T-cell (primary cell): Measurements from ENCODE around the gene NFX1. TPM values are rescaled to one million over a fixed set of nuclear protein-coding genes. Genes with fewer than 3 reads are reported as not detected.

Source experiments
- ATAC-seq, 4 experiments: fragments of 200-7000 bp in 3 of 4; fragments of 150-1000 bp in 1 of 4; cut with Tn5 transposase; replicated peaks in 1 of 4; 1 replicate in 3 of 4; 2 replicates in 1 of 4; pipeline ENCODE4 v1.10.0; 2021; ENCODE audit warnings: moderate library complexity in 3 of 4, mild to moderate bottlenecking in 2 of 4, moderate number of reproducible peaks in 1 of 4
- CTCF ChIA-PET, 2 donors: fragments of 300-600 bp; sonication (Branson Sonifier 250); formaldehyde crosslinking; loops; one replicate each; lab custom pipeline; 2022; ENCODE audit warnings: antibody characterized with exemption in 2 of 2; lab: Charles Lee
- POLR2A ChIA-PET, 2 donors: fragments of 300-600 bp; sonication (Branson Sonifier 250); formaldehyde crosslinking; loops; one replicate each; lab custom pipeline; 2022; ENCODE audit warnings: antibody characterized with exemption in 2 of 2; lab: Charles Lee
- DNase-seq, 35 experiments: peaks; one replicate each; pipeline versions ENCODE4 v3.0.0 to v3.0.0-alpha.2; 2013 to 2023
- H3K27ac ChIP-seq: one replicate; pipeline ENCODE4 v1.5.1; 2013; ENCODE audit warnings: low read length
- H3K27me3 ChIP-seq, 2 experiments: replicated peaks in 1 of 2; 1 replicate in 1 of 2; 2 replicates in 1 of 2; pipeline versions ENCODE4 v1.6.1 to v1.7.0; 2013; ENCODE audit warnings: low read length in 1 of 2, mixed read lengths in 1 of 2; ENCODE audit not compliant: control insufficient read depth in 2 of 2, insufficient read depth in 2 of 2; ENCODE audit errors: extremely low read depth in 1 of 2
- H3K36me3 ChIP-seq, 2 donors: 1 replicate in 1 of 2; 2 replicates in 1 of 2; pipeline versions ENCODE4 v1.6.1 to v1.7.0; 2013; ENCODE audit warnings: low read length in 1 of 2; ENCODE audit not compliant: control insufficient read depth in 2 of 2, insufficient read depth in 1 of 2; ENCODE audit errors: extremely low read depth in 1 of 2
- H3K4me1 ChIP-seq, 2 experiments: 1 replicate in 1 of 2; 2 replicates in 1 of 2; pipeline versions ENCODE4 v1.6.1 to v1.7.0; 2013; ENCODE audit warnings: low read length in 2 of 2, mixed read lengths in 1 of 2; ENCODE audit not compliant: insufficient read depth in 2 of 2, control insufficient read depth in 1 of 2; ENCODE audit errors: extremely low read depth in 1 of 2
- H3K4me3 ChIP-seq, 2 donors: 1 replicate in 1 of 2; 2 replicates in 1 of 2; pipeline versions ENCODE4 v1.5.1 to v1.7.0; 2013; ENCODE audit warnings: mild to moderate bottlenecking in 2 of 2, low read length in 1 of 2, moderate library complexity in 1 of 2; ENCODE audit not compliant: control insufficient read depth in 1 of 2; ENCODE audit errors: extremely low read depth in 1 of 2
- H3K9me3 ChIP-seq: 2 replicates; pipeline ENCODE4 v1.7.0; 2013
- H3K27ac Mint-ChIP-seq, 2 donors: one replicate each; pipeline ENCODE4 v1.8.0; 2020 to 2021; ENCODE audit warnings: mild to moderate bottlenecking in 2 of 2, mixed read lengths in 2 of 2
- H3K27me3 Mint-ChIP-seq, 2 donors: one replicate each; pipeline ENCODE4 v1.8.0; 2021 to 2022; ENCODE audit warnings: mixed read lengths in 2 of 2
- H3K36me3 Mint-ChIP-seq: one replicate; pipeline ENCODE4 v1.8.0; 2021; ENCODE audit warnings: mixed read lengths
- H3K4me1 Mint-ChIP-seq, 3 donors: one replicate each; pipeline ENCODE4 v1.8.0; 2020 to 2022; ENCODE audit warnings: mixed read lengths in 3 of 3, mild to moderate bottlenecking in 1 of 3
- H3K4me3 Mint-ChIP-seq, 3 donors: one replicate each; pipeline ENCODE4 v1.8.0; 2020 to 2022; ENCODE audit warnings: mild to moderate bottlenecking in 3 of 3, mixed read lengths in 3 of 3, moderate library complexity in 3 of 3
- H3K9me3 Mint-ChIP-seq, 3 donors: one replicate each; pipeline ENCODE4 v1.8.0; 2020 to 2022; ENCODE audit warnings: mixed read lengths in 3 of 3
- WGBS: methylation state at CpG from one replicate; pipeline ENCODE4 v1.1.5; 2013; ENCODE audit warnings: missing lambda C conversion rate; ENCODE audit not compliant: insufficient coverage; 5-methylcytosine and 5-hydroxymethylcytosine counted together
- total RNA-seq, 35 experiments: library from RNA in 6 of 35; stranded (reverse) in 6 of 35; fragments of 120-200 nt in 1 of 35; gene quantifications; one replicate each; pipeline versions ENCODE4 v1.2.1 to v1.2.4 and lab custom pipeline; 2013 to 2026

NFX1 gene
- total RNA-seq, 5 donors from 2014 or later (not counting 1 experiment from before 2014, with no cell fraction given) = 41.5 to 55.8 (median 48.5) TPM

- Histone ChIP-seq H3K4me1 (peaks cover 0 to 9% of the 10 kb centered on the region in 2 experiments), H3K9me3 (no peaks in the 10 kb centered on the region), H3K27me3 (no peaks in the 10 kb centered on the region), H3K36me3 (peaks cover 3 to 27% of the 10 kb centered on the region in 2 donors), H3K4me3 (no peak overlapping the region), H3K27ac (no peak overlapping the region)
- no peak overlapping the region for H3K27ac Mint-ChIP-seq
- ChIA-PET CTCF (interaction anchor here (0.7 to 2.9 kb wide), 9 partner anchors 9 to 1711 kb away, joined by 3 to 33 read pairs (median 12); partner anchors contain the start of genes AQP3 (in 1 of the 2) and NOL6 (in 1 of the 2)), POLR2A (no interaction called here)
- ATAC-seq (no peak), DNase-seq (no peak)
- H3K9me3 Mint-ChIP-seq = no peaks in the 10 kb centered on the region
- 83% methylated on average over 9 of the region's 9 CpGs for WGBS
- H3K4me3 Mint-ChIP-seq = no peak overlapping the region
- peaks cover 26% of the 10 kb centered on the region for H3K36me3 Mint-ChIP-seq
- peaks cover 10 to 14% (median 11%) of the 10 kb centered on the region in 3 donors for H3K4me1 Mint-ChIP-seq
- no peaks in the 10 kb centered on the region for H3K27me3 Mint-ChIP-seq
Measured at GRCh38 chr9:33374190-33374589, 83.9 kb downstream of the NFX1 start.

GRCh38 chr9:33374634-33375237, 84.4 kb downstream of the NFX1 start:
- Mint-ChIP-seq H3K27me3 (no peaks in the 10 kb centered on the region), H3K36me3 (peaks cover 20% of the 10 kb centered on the region), H3K27ac (peak overlapping the region; percentile 64 to 72), H3K4me3 (peak overlapping the region; percentile 25 to 43 (median 32)), H3K9me3 (no peaks in the 10 kb centered on the region), H3K4me1 (peaks cover 10 to 14% (median 11%) of the 10 kb centered on the region in 3 donors)
- H3K4me1 ChIP-seq = peaks cover 0 to 9% of the 10 kb centered on the region in 2 experiments
- WGBS = 94% methylated on average over 2 of the region's 6 CpGs
- ChIA-PET CTCF (interaction anchor here (0.6 to 2.9 kb wide), 16 partner anchors 10 to 1711 kb away, joined by 3 to 33 read pairs (median 4); partner anchors contain the start of genes AQP3 (in 1 of the 2) and NOL6 (in 1 of the 2)), POLR2A (interaction anchor here in 1 of 2 donors (0.6 to 0.7 kb wide), 2 partner anchors 81 to 259 kb away, joined by 4 to 7 read pairs; no protein-coding TSS in a partner anchor)
- H3K36me3 ChIP-seq = peaks cover 3 to 23% of the 10 kb centered on the region in 2 donors
- H3K4me3 ChIP-seq = peak overlapping the region in 1 of 2 donors; percentile 2
- no peaks in the 10 kb centered on the region for H3K27me3 ChIP-seq
- H3K9me3 ChIP-seq = no peaks in the 10 kb centered on the region
- H3K27ac ChIP-seq = no peak overlapping the region
- ATAC-seq (peak; percentile 81 to 94 (median 88)), DNase-seq (peak; percentile 35 to 79 (median 62))

GRCh38 chr9:33375238-33375840, 85.0 kb downstream of the NFX1 start:
- Histone ChIP-seq H3K9me3 (no peaks in the 10 kb centered on the region), H3K4me3 (peak overlapping the region in 1 of 2 donors; percentile 2), H3K36me3 (peaks cover 3 to 17% of the 10 kb centered on the region in 2 donors), H3K4me1 (peaks cover 0 to 9% of the 10 kb centered on the region in 2 experiments), H3K27ac (no peak overlapping the region), H3K27me3 (no peaks in the 10 kb centered on the region)
- WGBS = 73% methylated on average over 11 of the region's 15 CpGs
- POLR2A ChIA-PET = interaction anchor here (0.5 to 0.7 kb wide), 3 partner anchors 19 to 259 kb away, joined by 4 to 9 read pairs (median 7); no protein-coding TSS in a partner anchor
- Mint-ChIP-seq H3K27me3 (no peaks in the 10 kb centered on the region), H3K36me3 (peaks cover 14% of the 10 kb centered on the region), H3K4me1 (peaks cover 10 to 14% (median 11%) of the 10 kb centered on the region in 3 donors), H3K9me3 (no peaks in the 10 kb centered on the region), H3K27ac (peak overlapping the region; percentile 64 to 72), H3K4me3 (peak overlapping the region; percentile 25 to 43 (median 32))
- peak in 2 of 35 experiments; percentile 11 to 13 for DNase-seq
- ATAC-seq = peak; percentile 14 to 72 (median 26)
- CTCF ChIA-PET = interaction anchor here (0.6 to 2.9 kb wide), 15 partner anchors 10 to 753 kb away, joined by 3 to 33 read pairs (median 4); partner anchors contain the start of genes AQP3 (in 1 of the 2) and NOL6 (in 1 of the 2)

- H3K4me1 Mint-ChIP-seq = peaks cover 10 to 14% (median 11%) of the 10 kb centered on the region in 3 donors
- peaks cover 0 to 11% of the 10 kb centered on the region in 2 donors for H3K36me3 ChIP-seq
- ChIA-PET POLR2A (interaction anchor here in 1 of 2 donors (0.5 kb wide), 1 partner anchor 19 kb away, joined by 9 read pairs; no protein-coding TSS in a partner anchor), CTCF (interaction anchor here (0.6 to 2.9 kb wide), 7 partner anchors 37 to 754 kb away, joined by 3 to 33 read pairs (median 13); partner anchors contain the start of genes AQP3 (in 1 of the 2) and NOL6 (in 1 of the 2))
- no peak overlapping the region for H3K4me3 Mint-ChIP-seq
- H3K9me3 ChIP-seq = no peaks in the 10 kb centered on the region
- no peaks in the 10 kb centered on the region for H3K9me3 Mint-ChIP-seq
- 97% methylated on average over 6 of the region's 7 CpGs for WGBS
- H3K27me3 Mint-ChIP-seq = no peaks in the 10 kb centered on the region
- peaks cover 0 to 9% of the 10 kb centered on the region in 2 experiments for H3K4me1 ChIP-seq
- H3K27me3 ChIP-seq = no peaks in the 10 kb centered on the region
- no peak overlapping the region for H3K27ac ChIP-seq
- ATAC-seq (no peak), DNase-seq (no peak)
- peaks cover 9% of the 10 kb centered on the region for H3K36me3 Mint-ChIP-seq
- H3K4me3 ChIP-seq = no peak overlapping the region
- H3K27ac Mint-ChIP-seq = peak overlapping the region in 1 of 2 donors; percentile 14
Measured at GRCh38 chr9:33375841-33376321, 85.6 kb downstream of the NFX1 start.

GRCh38 chr9:33377089-33377715, 86.9 kb downstream of the NFX1 start:
- Mint-ChIP-seq H3K4me1 (peaks cover 10 to 14% (median 11%) of the 10 kb centered on the region in 3 donors), H3K4me3 (no peak overlapping the region), H3K27ac (no peak overlapping the region), H3K36me3 (no peaks in the 10 kb centered on the region), H3K27me3 (no peaks in the 10 kb centered on the region), H3K9me3 (no peaks in the 10 kb centered on the region)
- H3K4me1 ChIP-seq = peaks cover 0 to 9% of the 10 kb centered on the region in 2 experiments
- DNase-seq (no peak), ATAC-seq (no peak)
- POLR2A ChIA-PET = no interaction called here
- no peaks in the 10 kb centered on the region for H3K9me3 ChIP-seq
- 92% methylated on average over 5 of the region's 12 CpGs for WGBS
- H3K36me3 ChIP-seq = no peaks in the 10 kb centered on the region
- H3K27ac ChIP-seq = no peak overlapping the region
- H3K4me3 ChIP-seq = no peak overlapping the region
- CTCF ChIA-PET = no interaction called here
- H3K27me3 ChIP-seq = no peaks in the 10 kb centered on the region
